Body of pancreas (tissue), 4 donors: ENCODE data around the gene PREP. TPM values are rescaled to one million over a fixed set of nuclear protein-coding genes. Genes with fewer than 3 reads are reported as not detected.

Source experiments
- ATAC-seq: fragments of 150-250 bp; one replicate; pipeline ENCODE4 v1.9.1; 2016
- DNase-seq, 4 donors: peaks; one replicate each; pipeline ENCODE4 v3.0.0-alpha.2; 2019
- H3K27ac ChIP-seq, 4 donors: fragments of 200-600 bp; sonication (generic); 1 replicate in 3 of 4; 2 replicates in 1 of 4; pipeline versions ENCODE4 v1.5.1 to v1.6.1; 2016 to 2019; ENCODE audit warnings: mild to moderate bottlenecking in 1 of 4, mixed read lengths in 1 of 4, moderate library complexity in 1 of 4
- H3K27me3 ChIP-seq, 2 donors: fragments of 200-600 bp; sonication (generic); one replicate each; pipeline ENCODE4 v1.6.0; 2016; ENCODE audit warnings: mild to moderate bottlenecking in 1 of 2
- H3K36me3 ChIP-seq, 2 donors: fragments of 200-600 bp; sonication (generic); replicated peaks in 1 of 2; 2 replicates each; pipeline ENCODE4 v1.5.1; 2016; ENCODE audit warnings: low read depth in 2 of 2; ENCODE audit not compliant: insufficient read depth in 1 of 2
- H3K4me1 ChIP-seq: fragments of 200-600 bp; sonication (generic); one replicate; pipeline ENCODE4 v1.6.0; 2016
- H3K4me3 ChIP-seq, 2 donors: fragments of 200-600 bp; sonication (generic); 1 replicate in 1 of 2; 2 replicates in 1 of 2; pipeline ENCODE4 v1.5.1; 2016 to 2019
- H3K9me3 ChIP-seq, 3 donors: fragments of 200-600 bp; sonication (generic); 1 replicate in 2 of 3; 2 replicates in 1 of 3; pipeline ENCODE4 v1.5.1; 2016
- POLR2A ChIP-seq, 3 donors: fragments of 450-650 bp; IDR thresholded peaks; one replicate each; pipeline ENCODE4 v1.6.1; 2016; ENCODE audit warnings: antibody characterized with exemption in 3 of 3, mild to moderate bottlenecking in 2 of 3
- WGBS, 2 donors: methylation state at CpG; one replicate each; pipeline ENCODE4 v1.1.5; 2017; 5-methylcytosine and 5-hydroxymethylcytosine counted together
- intact Hi-C: fragments of 100-400 bp; cut with DNase I; formaldehyde crosslinking; loops from one replicate; pipeline ENCODE4 v1.15.1; 2023
- total RNA-seq, 2 donors: library from RNA; depleted of rRNA; stranded (reverse); fragments of >200 nt; gene quantifications; one replicate each; pipeline ENCODE4 v1.1.0, GENCODE V29; 2016
- TF ChIP-seq, protein P1 (sequence below), 7 experiments: fragments of 450-650 bp in 4 of 7; fragments of 200-600 bp in 3 of 7; sonication (generic) in 3 of 7; IDR thresholded peaks; one replicate each; pipeline ENCODE4 v1.5.1; 2016 to 2019; ENCODE audit warnings: antibody characterized with exemption in 7 of 7

The PREP gene
- total RNA-seq, 2 donors from 2014 or later, result 10.1 to 21.8 TPM

- no peaks in the 10 kb centered on the region for H3K27me3 ChIP-seq
Measured at GRCh38 chr6:105374010-105374420, 28.9 kb downstream of the PREP start.

GRCh38 chr6:105373481-105373880 is 29.4 kb downstream of the PREP start:
- 79 to 94% methylated on average over 6 of the region's 6 CpGs for WGBS, 2 donors
- Histone ChIP-seq H3K4me3 (no peak overlapping the region), H3K4me1 (no peaks in the 10 kb centered on the region), H3K27me3 (no peaks in the 10 kb centered on the region), H3K27ac (no peak overlapping the region), H3K9me3 (no peaks in the 10 kb centered on the region), H3K36me3 (peaks cover 2 to 6% of the 10 kb centered on the region in 2 donors)
- intact Hi-C loops, result no loop called here
- no peak for DNase-seq
- TF ChIP-seq, protein P1, sequence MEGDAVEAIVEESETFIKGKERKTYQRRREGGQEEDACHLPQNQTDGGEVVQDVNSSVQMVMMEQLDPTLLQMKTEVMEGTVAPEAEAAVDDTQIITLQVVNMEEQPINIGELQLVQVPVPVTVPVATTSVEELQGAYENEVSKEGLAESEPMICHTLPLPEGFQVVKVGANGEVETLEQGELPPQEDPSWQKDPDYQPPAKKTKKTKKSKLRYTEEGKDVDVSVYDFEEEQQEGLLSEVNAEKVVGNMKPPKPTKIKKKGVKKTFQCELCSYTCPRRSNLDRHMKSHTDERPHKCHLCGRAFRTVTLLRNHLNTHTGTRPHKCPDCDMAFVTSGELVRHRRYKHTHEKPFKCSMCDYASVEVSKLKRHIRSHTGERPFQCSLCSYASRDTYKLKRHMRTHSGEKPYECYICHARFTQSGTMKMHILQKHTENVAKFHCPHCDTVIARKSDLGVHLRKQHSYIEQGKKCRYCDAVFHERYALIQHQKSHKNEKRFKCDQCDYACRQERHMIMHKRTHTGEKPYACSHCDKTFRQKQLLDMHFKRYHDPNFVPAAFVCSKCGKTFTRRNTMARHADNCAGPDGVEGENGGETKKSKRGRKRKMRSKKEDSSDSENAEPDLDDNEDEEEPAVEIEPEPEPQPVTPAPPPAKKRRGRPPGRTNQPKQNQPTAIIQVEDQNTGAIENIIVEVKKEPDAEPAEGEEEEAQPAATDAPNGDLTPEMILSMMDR (IDR thresholded peaks at IDR 0.05), result no peak
- no peak for TF ChIP-seq POLR2A (IDR thresholded peaks at IDR 0.05)
- ATAC-seq, result no peak

More at GRCh38 chr6:105374010-105374420, 28.9 kb downstream of the PREP start:
- no peak overlapping the region for H3K4me3 ChIP-seq
- H3K36me3 ChIP-seq, result peaks cover 2 to 6% of the 10 kb centered on the region in 2 donors
- intact Hi-C loops, result no loop called here
- no peaks in the 10 kb centered on the region for H3K4me1 ChIP-seq
- WGBS, 2 donors, result 63 to 80% methylated on average over 4 of the region's 4 CpGs
- ATAC-seq (peak; percentile 81), DNase-seq (no peak)
- no peak overlapping the region for H3K27ac ChIP-seq
- H3K9me3 ChIP-seq, result no peaks in the 10 kb centered on the region
- TF ChIP-seq POLR2A (IDR thresholded peaks at IDR 0.05), result no peak
- TF ChIP-seq, protein P1 (IDR thresholded peaks at IDR 0.05), result no peak

DNA sequence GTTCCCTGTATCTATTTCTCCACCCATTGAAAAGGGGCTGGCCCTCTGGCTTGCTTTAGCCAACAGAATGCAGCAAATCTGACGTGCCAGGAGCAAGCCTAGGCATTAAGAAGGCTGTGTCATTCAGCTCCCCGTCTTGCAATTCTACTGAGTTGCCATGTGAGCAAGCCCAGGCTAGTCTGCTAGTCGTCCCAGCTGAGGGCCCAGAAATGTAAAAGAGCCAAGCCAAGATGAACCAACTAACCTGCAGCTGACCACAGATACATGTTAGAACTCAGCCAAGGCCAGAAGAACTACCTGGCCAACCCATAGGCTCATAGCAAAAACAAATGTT is 30.1 kb downstream of the PREP start:
- no peak overlapping the region for H3K4me3 ChIP-seq
- ATAC-seq (no peak), DNase-seq (no peak)
- H3K36me3 ChIP-seq, result peaks cover 2 to 6% of the 10 kb centered on the region in 2 donors
- no peaks in the 10 kb centered on the region for H3K9me3 ChIP-seq
- no peaks in the 10 kb centered on the region for H3K27me3 ChIP-seq
- 87 to 95% methylated on average over 3 of the region's 3 CpGs for WGBS, 2 donors
- intact Hi-C loops, result no loop called here
- no peak for TF ChIP-seq POLR2A (IDR thresholded peaks at IDR 0.05)
- TF ChIP-seq, protein P1 (IDR thresholded peaks at IDR 0.05), result no peak
- no peaks in the 10 kb centered on the region for H3K4me1 ChIP-seq
- H3K27ac ChIP-seq, result no peak overlapping the region

GRCh38 chr6:105372142-105372848 is 30.6 kb downstream of the PREP start:
- H3K27me3 ChIP-seq, result no peaks in the 10 kb centered on the region
- no peak overlapping the region for H3K4me3 ChIP-seq
- no peaks in the 10 kb centered on the region for H3K4me1 ChIP-seq
- no peak for DNase-seq
- 82 to 85% methylated on average over 4 of the region's 4 CpGs for WGBS, 2 donors
- H3K27ac ChIP-seq, result no peak overlapping the region
- TF ChIP-seq, protein P1 (IDR thresholded peaks at IDR 0.05), result no peak
- TF ChIP-seq POLR2A (IDR thresholded peaks at IDR 0.05), result no peak
- no peak for ATAC-seq
- intact Hi-C loops, result no loop called here
- no peaks in the 10 kb centered on the region for H3K9me3 ChIP-seq
- H3K36me3 ChIP-seq, result peaks cover 2 to 6% of the 10 kb centered on the region in 2 donors

DNA sequence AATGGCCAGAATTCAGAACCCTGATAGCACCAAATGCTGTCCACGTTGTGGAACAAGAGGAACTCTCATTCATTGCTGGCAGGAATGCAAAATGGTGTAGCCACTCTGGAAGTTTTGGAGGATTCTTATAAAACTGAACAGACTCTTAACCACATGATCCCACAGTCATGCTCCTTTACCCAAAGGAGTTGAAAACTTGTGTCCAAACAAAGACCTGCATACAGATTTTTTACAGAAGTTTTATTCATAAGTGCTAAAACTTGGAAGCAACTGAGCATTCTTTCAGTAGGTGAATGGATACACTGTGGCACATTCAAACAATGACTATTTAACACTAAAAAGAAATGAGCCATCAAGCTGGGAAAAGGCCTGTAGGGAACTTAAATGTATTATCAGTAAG is 32.5 kb downstream of the PREP start:
- intact Hi-C loops, result no loop called here
- WGBS, 2 donors, result 72 to 92% methylated on average over 1 of the region's 1 CpG
- no peaks in the 10 kb centered on the region for H3K9me3 ChIP-seq
- no peak overlapping the region for H3K27ac ChIP-seq
- H3K36me3 ChIP-seq, result peaks cover 2 to 6% of the 10 kb centered on the region in 2 donors
- TF ChIP-seq, protein P1 (IDR thresholded peaks at IDR 0.05), result no peak
- TF ChIP-seq POLR2A (IDR thresholded peaks at IDR 0.05), result no peak
- H3K4me3 ChIP-seq, result no peak overlapping the region
- no peak for ATAC-seq
- H3K27me3 ChIP-seq, result no peaks in the 10 kb centered on the region
- no peak for DNase-seq
- no peaks in the 10 kb centered on the region for H3K4me1 ChIP-seq
